K562 (cell line): Measurements from ENCODE around the gene THADA. TPM values are rescaled to one million over a fixed set of nuclear protein-coding genes. Genes with fewer than 3 reads are reported as not detected.

Experiments
- ATAC-seq: fragments of 200-7000 bp; cut with Tn5 transposase; 3 replicates; pipeline ENCODE4 v1.9.1; 2020; ENCODE audit warnings: moderate library complexity
- BruUV-seq: library from RNA; stranded (reverse); fragments of 400-500 nt; replicated peaks from 2 replicates; lab custom pipeline; 2021; lab: Mats Ljungman, UMichigan
- CTCF ChIA-PET: fragments of 300-600 bp; formaldehyde crosslinking; extraction: SDS; loops from one replicate; lab custom pipeline; 2021; ENCODE audit warnings: low intra/inter-chr PET ratio; lab: Yijun Ruan, JAX
- POLR2A ChIA-PET: fragments of 300-600, 350-650 bp; sonication (Branson Sonifier 250); formaldehyde crosslinking; extraction: SDS; loops from one replicate; lab custom pipeline; 2021; ENCODE audit warnings: antibody characterized with exemption, inconsistent platforms; lab: Yijun Ruan, JAX
- DNase-seq, 4 experiments: peaks; one replicate each; pipeline versions ENCODE4 v3.0.0 to v3.0.0-alpha.2; 2011 to 2018; ENCODE audit warnings: low spot score in 3 of 4, mixed read lengths in 3 of 4; ENCODE audit errors: extremely low read depth in 1 of 4
- FAIRE-seq: peaks from 2 replicates; lab custom pipeline; 2011; peaks lifted over from hg19 to GRCh38; lab: Jason Lieb, UNC
- H2AFZ ChIP-seq: 2 replicates; pipeline ENCODE4 v1.6.0; 2011; ENCODE audit warnings: low read depth, low read length, control low read depth, inconsistent platforms
- H3K27ac ChIP-seq: fragments of 200-600 bp; 3 replicates; pipeline ENCODE4 v1.8.0; 2011; ENCODE audit warnings: low read depth, mild to moderate bottlenecking, control low read depth, inconsistent platforms, low read length, moderate library complexity, mixed read lengths; ENCODE audit errors: extremely low read depth
- H3K27me3 ChIP-seq, 2 experiments: fragments of 300-600 bp in 1 of 2; 2 replicates in 1 of 2; 3 replicates in 1 of 2; pipeline versions ENCODE4 v1.6.0 to v1.8.0; 2011; ENCODE audit warnings: inconsistent platforms in 2 of 2, low read length in 2 of 2, mild to moderate bottlenecking in 1 of 2, mixed read lengths in 1 of 2, moderate library complexity in 1 of 2; ENCODE audit not compliant: control insufficient read depth in 2 of 2, insufficient read depth in 2 of 2
- H3K36me3 ChIP-seq: fragments of 300-600 bp; 3 replicates; pipeline ENCODE4 v1.8.0; 2011; ENCODE audit warnings: mild to moderate bottlenecking, low read length, inconsistent platforms; ENCODE audit not compliant: control insufficient read depth, insufficient read depth
- H3K4me1 ChIP-seq, 2 experiments: fragments of 200-600 bp in 1 of 2; replicated peaks in 1 of 2; 2 replicates in 1 of 2; 3 replicates in 1 of 2; pipeline versions ENCODE4 v1.5.1 to v1.8.0; 2011; ENCODE audit warnings: inconsistent platforms in 2 of 2, low read length in 2 of 2, mild to moderate bottlenecking in 1 of 2, mixed read lengths in 1 of 2, moderate library complexity in 1 of 2; ENCODE audit not compliant: control insufficient read depth in 2 of 2, insufficient read depth in 2 of 2
- H3K4me2 ChIP-seq: 2 replicates; pipeline ENCODE4 v1.6.1; 2011; ENCODE audit warnings: low read length, control low read depth, inconsistent platforms, mixed read lengths; ENCODE audit not compliant: insufficient read depth
- H3K4me3 ChIP-seq: fragments of 200-600 bp; sonication (generic), shearing (Covaris generic); 2 replicates; pipeline ENCODE4 v1.5.1; 2016; ENCODE audit warnings: control low read depth, inconsistent platforms
- H3K79me2 ChIP-seq: fragments of 200-600 bp; 3 replicates; pipeline ENCODE4 v1.8.0; 2011; ENCODE audit warnings: low read length, inconsistent platforms; ENCODE audit not compliant: control insufficient read depth, insufficient read depth
- H3K9ac ChIP-seq, 2 experiments: 2 replicates each; pipeline versions ENCODE4 v1.6.0 to v1.6.1; 2011; ENCODE audit warnings: low read depth in 2 of 2, low read length in 2 of 2, control low read depth in 1 of 2, inconsistent platforms in 1 of 2, mild to moderate bottlenecking in 1 of 2, mixed read lengths in 1 of 2; ENCODE audit not compliant: insufficient read depth in 1 of 2
- H3K9me1 ChIP-seq: one replicate; pipeline ENCODE4 v1.6.0; 2011; ENCODE audit warnings: inconsistent platforms, mild to moderate bottlenecking, low read length, moderate library complexity; ENCODE audit not compliant: control insufficient read depth, insufficient read depth
- H3K9me3 ChIP-seq: replicated peaks from 2 replicates; pipeline ENCODE4 v1.5.1; 2011; ENCODE audit warnings: low read depth, low read length, inconsistent platforms; ENCODE audit not compliant: control insufficient read depth, insufficient read depth
- H4K20me1 ChIP-seq: replicated peaks from 2 replicates; pipeline ENCODE4 v1.6.1; 2011; ENCODE audit warnings: low read length, inconsistent platforms, mixed read lengths; ENCODE audit not compliant: control insufficient read depth, insufficient read depth
- CREM ChIP-seq: IDR thresholded peaks from 2 replicates; pipeline ENCODE4 v1.6.1; 2014; ENCODE audit warnings: antibody characterized with exemption, low read depth
- ETS2 ChIP-seq: IDR thresholded peaks from 2 replicates; pipeline ENCODE4 v1.6.1; 2016; ENCODE audit warnings: borderline replicate concordance, missing genetic modification characterization, mild to moderate bottlenecking, moderate library complexity, missing compliant biosample characterization; ENCODE audit not compliant: poor library complexity, severe bottlenecking
- GATAD2A ChIP-seq: fragments of 450-650 bp; IDR thresholded peaks from 2 replicates; pipeline ENCODE4 v1.6.1; 2017
- RBFOX2 ChIP-seq: fragments of 200-400 bp; formaldehyde crosslinking; IDR thresholded peaks from 2 replicates; pipeline ENCODE4 v1.6.1; 2017; ENCODE audit warnings: low read depth, mild to moderate bottlenecking, low read length, moderate library complexity
- RBM34 ChIP-seq: fragments of 200-400 bp; formaldehyde crosslinking; IDR thresholded peaks from 2 replicates; pipeline ENCODE4 v1.6.1; 2018; ENCODE audit warnings: low read length, borderline replicate concordance; ENCODE audit not compliant: insufficient read depth
- REST ChIP-seq, 2 experiments: fragments of 450-650 bp; formaldehyde crosslinking in 1 of 2; IDR thresholded peaks; 2 replicates each; pipeline versions ENCODE4 v1.4.0 to v1.6.1; 2014 to 2020; ENCODE audit warnings: mild to moderate bottlenecking in 2 of 2, borderline replicate concordance in 1 of 2, low read depth in 1 of 2
- SMAD1 ChIP-seq: fragments of 150-350 bp; IDR thresholded peaks from 2 replicates; pipeline ENCODE4 v1.6.1; 2014; ENCODE audit warnings: low read length, low read depth; ENCODE audit not compliant: partially characterized antibody
- ZNF507 ChIP-seq: conservative IDR thresholded peaks from 2 replicates; pipeline ENCODE4 v1.6.1; 2017; ENCODE audit warnings: missing genetic modification characterization, missing compliant biosample characterization
- ZNF75A ChIP-seq: fragments of 450-650 bp; formaldehyde crosslinking; IDR thresholded peaks from 2 replicates; pipeline ENCODE4 v1.4.0; 2020; ENCODE audit warnings: mild to moderate bottlenecking
- WGBS: fragments of 100-300 bp; shearing (Covaris generic); methylation state at CpG from one replicate; pipeline ENCODE4 v1.1.6; 2016; ENCODE audit warnings: low coverage, mixed read lengths; ENCODE audit not compliant: insufficient coverage; ENCODE audit errors: missing lambda C conversion rate; 5-methylcytosine and 5-hydroxymethylcytosine counted together
- in situ Hi-C: fragments of 300-500 bp; cut with MboI; formaldehyde crosslinking; loops from 4 replicates; pipeline ENCODE4 v1.15.0; 2018; ENCODE audit warnings: inconsistent platforms, mixed read lengths
- intact Hi-C: fragments of 100-400 bp; cut with micrococcal nuclease; formaldehyde crosslinking; loops from 2 replicates; pipeline ENCODE4 v1.14.2; 2022
- polyA plus RNA-seq, 8 experiments: library from polyadenylated mRNA; depleted of rRNA in 4 of 8; stranded (reverse) in 5 of 8; unstranded in 3 of 8; fragments of >200 nt; fragmentation: Nextera tagmentation in 2 of 8; fragmentation: Illumina TruSeq in 1 of 8; extraction: Ambion mirVana in 2 of 8; extraction: Trizol in 1 of 8; gene quantifications; 2 replicates each; pipeline versions ENCODE4 v1.2.1 to v1.2.3, GENCODE V29; 2011 to 2014; ENCODE audit warnings: inconsistent platforms in 1 of 8, missing spikeins in 1 of 8
- total RNA-seq, 7 experiments: library from RNA; depleted of rRNA in 6 of 7; stranded (reverse); fragments of >200 nt in 6 of 7; fragmentation: Illumina TruSeq in 2 of 7; extraction: Trizol in 2 of 7; gene quantifications; 2 replicates each; pipeline versions ENCODE4 v1.2.1 to v1.2.3, GENCODE V29; 2011 to 2021; ENCODE audit warnings: low replicate concordance in 1 of 7
- TF ChIP-seq, protein P1 (sequence below): fragments of 450-650 bp; IDR thresholded peaks from 2 replicates; pipeline ENCODE4 v1.7.1; 2018; ENCODE audit warnings: mild to moderate bottlenecking, low read depth; ENCODE audit not compliant: partially characterized antibody

THADA gene
- total and polyA plus RNA-seq, 9 of the 15 experiments (the other 6 are each of a cell fraction or from before 2014, with no cell fraction given): 17.8 to 34.7 (median 31.9) TPM

GRCh38 chr2:43542285-43542933 is 53.4 kb downstream of the THADA start:
- in situ Hi-C loops: no loop called here
- Histone ChIP-seq H3K4me2 (no peak overlapping the region), H4K20me1 (no peaks in the 10 kb centered on the region), H3K36me3 (peaks cover 17% of the 10 kb centered on the region; the same call in 2 of the 3 replicates), H3K4me1 (peaks cover 0 to 4% of the 10 kb centered on the region in 2 experiments; a peak in 1 of 5 replicates), H3K27me3 (no peaks in the 10 kb centered on the region), H3K79me2 (no peaks in the 10 kb centered on the region), H3K9me1 (no peaks in the 10 kb centered on the region), H3K4me3 (no peak overlapping the region), H3K9ac (no peak overlapping the region), H3K9me3 (no peaks in the 10 kb centered on the region), H2AFZ (no peak overlapping the region), H3K27ac (no peak overlapping the region)
- ATAC-seq (peak; percentile 70), FAIRE-seq (peak; percentile 69), DNase-seq (peak; percentile 20 to 38 (median 32))
- BruUV-seq: no TSS peak
- POLR2A ChIA-PET: interaction anchor here (0.7 kb wide), 1 partner anchor 323 kb away, joined by 3 read pairs; no protein-coding TSS in a partner anchor
- intact Hi-C loops: loop anchor here (1.0 to 10.0 kb wide), 5 partner anchors 315 to 713 kb away; partner anchors contain the start of gene ZFP36L2
- WGBS: 0% methylated on average over 3 of the region's 3 CpGs
- CTCF ChIA-PET: interaction anchor here (0.6 to 3.1 kb wide), 9 partner anchors 263 to 715 kb away, joined by 3 to 19 read pairs (median 4); no protein-coding TSS in a partner anchor
- TF ChIP-seq CREM (peak; percentile 49; the same call in 1 of the 2 replicates), ETS2 (tag) (no peak), RBFOX2 (no peak), GATAD2A (no peak), ZNF75A (no peak), ZNF507 (no peak), SMAD1 (no peak), REST (IDR thresholded peaks at IDR 0.05; ENCODE audit: borderline replicate concordance) (peak; percentile 25; the same call in 1 of the 2 replicates), REST (CRISPR knock-in tag; IDR thresholded peaks at IDR 0.05; ENCODE audit: low read depth) (no peak), RBM34 (no peak)
- TF ChIP-seq, protein P1, sequence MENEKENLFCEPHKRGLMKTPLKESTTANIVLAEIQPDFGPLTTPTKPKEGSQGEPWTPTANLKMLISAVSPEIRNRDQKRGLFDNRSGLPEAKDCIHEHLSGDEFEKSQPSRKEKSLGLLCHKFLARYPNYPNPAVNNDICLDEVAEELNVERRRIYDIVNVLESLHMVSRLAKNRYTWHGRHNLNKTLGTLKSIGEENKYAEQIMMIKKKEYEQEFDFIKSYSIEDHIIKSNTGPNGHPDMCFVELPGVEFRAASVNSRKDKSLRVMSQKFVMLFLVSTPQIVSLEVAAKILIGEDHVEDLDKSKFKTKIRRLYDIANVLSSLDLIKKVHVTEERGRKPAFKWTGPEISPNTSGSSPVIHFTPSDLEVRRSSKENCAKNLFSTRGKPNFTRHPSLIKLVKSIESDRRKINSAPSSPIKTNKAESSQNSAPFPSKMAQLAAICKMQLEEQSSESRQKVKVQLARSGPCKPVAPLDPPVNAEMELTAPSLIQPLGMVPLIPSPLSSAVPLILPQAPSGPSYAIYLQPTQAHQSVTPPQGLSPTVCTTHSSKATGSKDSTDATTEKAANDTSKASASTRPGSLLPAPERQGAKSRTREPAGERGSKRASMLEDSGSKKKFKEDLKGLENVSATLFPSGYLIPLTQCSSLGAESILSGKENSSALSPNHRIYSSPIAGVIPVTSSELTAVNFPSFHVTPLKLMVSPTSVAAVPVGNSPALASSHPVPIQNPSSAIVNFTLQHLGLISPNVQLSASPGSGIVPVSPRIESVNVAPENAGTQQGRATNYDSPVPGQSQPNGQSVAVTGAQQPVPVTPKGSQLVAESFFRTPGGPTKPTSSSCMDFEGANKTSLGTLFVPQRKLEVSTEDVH: no peak
